GM23338 (cell line): ENCODE results near the gene C1orf56. TPM values are rescaled to one million over a fixed set of nuclear protein-coding genes. Genes with fewer than 3 reads are reported as not detected.

Experiments used
- ATAC-seq: fragments of 200-7000 bp; cut with Tn5 transposase; 3 replicates; pipeline ENCODE4 v1.9.1; 2020
- DNase-seq: peaks from one replicate; pipeline ENCODE4 v3.0.0-alpha.2; 2015; ENCODE audit warnings: low spot score
- H2AFZ ChIP-seq: fragments of 200-600 bp; sonication (generic); 2 replicates; pipeline ENCODE4 v1.8.0; 2016; ENCODE audit warnings: antibody characterized with exemption, mild to moderate bottlenecking, moderate library complexity
- H3F3A ChIP-seq: fragments of 200-600 bp; sonication (generic); replicated peaks from 2 replicates; pipeline ENCODE4 v1.8.0; 2017; ENCODE audit warnings: antibody characterized with exemption, mixed run types, low read depth
- H3K27ac ChIP-seq: fragments of 200-600 bp; sonication (generic); 2 replicates; pipeline ENCODE4 v1.6.1; 2016; ENCODE audit warnings: low read depth
- H3K27me3 ChIP-seq: fragments of 200-600 bp; sonication (generic); 2 replicates; pipeline ENCODE4 v1.8.0; 2016; ENCODE audit warnings: mild to moderate bottlenecking, mixed run types, moderate library complexity; ENCODE audit not compliant: insufficient read depth
- H3K36me3 ChIP-seq: fragments of 200-600 bp; sonication (generic); 2 replicates; pipeline ENCODE4 v1.8.0; 2016; ENCODE audit warnings: mild to moderate bottlenecking; ENCODE audit not compliant: insufficient read depth
- H3K4me1 ChIP-seq: fragments of 200-600 bp; sonication (generic); 2 replicates; pipeline ENCODE4 v1.8.0; 2016; ENCODE audit warnings: mild to moderate bottlenecking, moderate library complexity; ENCODE audit not compliant: insufficient read depth
- H3K4me2 ChIP-seq: fragments of 200-600 bp; sonication (generic); 2 replicates; pipeline ENCODE4 v1.7.1; 2017; ENCODE audit warnings: mixed run types
- H3K4me3 ChIP-seq: fragments of 200-600 bp; sonication (generic); 2 replicates; pipeline ENCODE4 v1.6.1; 2016; ENCODE audit warnings: mixed run types
- H3K79me2 ChIP-seq: fragments of 200-600 bp; sonication (generic); replicated peaks from 2 replicates; pipeline ENCODE4 v1.8.0; 2017; ENCODE audit warnings: mild to moderate bottlenecking; ENCODE audit not compliant: insufficient read depth
- H3K9me2 ChIP-seq: fragments of 200-600 bp; sonication (generic); 2 replicates; pipeline ENCODE4 v1.8.0; 2017; ENCODE audit not compliant: insufficient read depth
- H4K20me1 ChIP-seq: fragments of 200-600 bp; sonication (generic); replicated peaks from 2 replicates; pipeline ENCODE4 v1.8.0; 2017; ENCODE audit warnings: mild to moderate bottlenecking; ENCODE audit not compliant: insufficient read depth
- H3K27ac Mint-ChIP-seq: 2 replicates; pipeline ENCODE4 v1.8.0; 2020; ENCODE audit warnings: inconsistent platforms, mild to moderate bottlenecking, moderate library complexity, mixed read lengths
- H3K27me3 Mint-ChIP-seq: 3 replicates; pipeline ENCODE4 v1.8.0; 2022; ENCODE audit warnings: low read depth, mild to moderate bottlenecking, moderate library complexity, mixed read lengths, inconsistent platforms; ENCODE audit not compliant: insufficient read depth, poor library complexity
- H3K36me3 Mint-ChIP-seq: 3 replicates; pipeline ENCODE4 v1.8.0; 2021; ENCODE audit warnings: low read depth, mild to moderate bottlenecking, inconsistent platforms, moderate library complexity, mixed read lengths
- H3K4me1 Mint-ChIP-seq: 3 replicates; pipeline ENCODE4 v1.8.0; 2020; ENCODE audit warnings: mild to moderate bottlenecking, inconsistent platforms, mixed read lengths
- H3K4me3 Mint-ChIP-seq: 3 replicates; pipeline ENCODE4 v1.8.0; 2021; ENCODE audit warnings: moderate library complexity, mild to moderate bottlenecking, inconsistent platforms, mixed read lengths
- H3K9me3 Mint-ChIP-seq: 3 replicates; pipeline ENCODE4 v1.8.0; 2020; ENCODE audit warnings: moderate library complexity, mild to moderate bottlenecking, inconsistent platforms, mixed read lengths
- CREB1 ChIP-seq: fragments of 250-450 bp; sonication (Bioruptor Pico); IDR thresholded peaks from 2 replicates; pipeline ENCODE4 v1.5.0; 2020; ENCODE audit warnings: low read depth, mild to moderate bottlenecking, moderate library complexity
- ETS1 ChIP-seq: IDR thresholded peaks from 2 replicates; pipeline ENCODE4 v1.6.1; 2016; ENCODE audit warnings: antibody characterized with exemption
- EZH2 ChIP-seq: fragments of 200-600 bp; sonication (generic); IDR thresholded peaks from one replicate; pipeline ENCODE4 v1.8.0; 2017; ENCODE audit warnings: antibody characterized with exemption, mild to moderate bottlenecking, low read depth; ENCODE audit not compliant: unreplicated experiment
- EZH2phosphoT487 ChIP-seq: fragments of 200-600 bp; sonication (generic); IDR thresholded peaks from one replicate; pipeline ENCODE4 v1.8.1; 2018; ENCODE audit warnings: antibody characterized with exemption; ENCODE audit not compliant: unreplicated experiment
- JUNB ChIP-seq: IDR thresholded peaks from one replicate; pipeline ENCODE4 v1.6.1; 2016; ENCODE audit warnings: antibody characterized with exemption; ENCODE audit not compliant: unreplicated experiment
- NANOG ChIP-seq: IDR thresholded peaks from 2 replicates; pipeline ENCODE4 v1.6.1; 2016; ENCODE audit warnings: antibody characterized with exemption, borderline replicate concordance
- POLR2AphosphoS5 ChIP-seq: IDR thresholded peaks from 2 replicates; pipeline ENCODE4 v1.6.1; 2016; ENCODE audit warnings: antibody characterized with exemption, low read depth
- REST ChIP-seq: IDR thresholded peaks from one replicate; pipeline ENCODE4 v1.6.1; 2018; ENCODE audit warnings: antibody characterized with exemption; ENCODE audit not compliant: unreplicated experiment
- STAT1 ChIP-seq: IDR thresholded peaks from one replicate; pipeline ENCODE4 v1.6.1; 2016; ENCODE audit warnings: antibody characterized with exemption; ENCODE audit not compliant: unreplicated experiment
- ZNF114 ChIP-seq: fragments of 250-450 bp; sonication (Bioruptor Pico); IDR thresholded peaks from 2 replicates; pipeline ENCODE4 v1.5.0; 2020; ENCODE audit warnings: mild to moderate bottlenecking, moderate library complexity
- ZNF331 ChIP-seq: fragments of 250-450 bp; sonication (Bioruptor Pico); IDR thresholded peaks from 2 replicates; pipeline ENCODE4 v1.5.0; 2020; ENCODE audit warnings: low read depth, mild to moderate bottlenecking, moderate library complexity
- ZNF462 ChIP-seq: fragments of 250-450 bp; sonication (Bioruptor Pico); IDR thresholded peaks from 2 replicates; pipeline ENCODE4 v1.5.0; 2020; ENCODE audit warnings: mild to moderate bottlenecking, moderate library complexity
- polyA plus RNA-seq: library from polyadenylated mRNA; unstranded; fragments of >200 nt; fragmentation: Nextera tagmentation; extraction: Ambion mirVana; gene quantifications from 2 replicates; pipeline ENCODE4 v1.2.1, GENCODE V29; 2016
- total RNA-seq: library from RNA; depleted of rRNA; stranded (reverse); fragments of >200 nt; shearing (Covaris generic); gene quantifications from 2 replicates; pipeline ENCODE4 v1.2.3, GENCODE V29; 2014
- TF ChIP-seq, protein P1 (sequence below), 2 experiments: fragments of 200-600 bp in 1 of 2; sonication (generic) in 1 of 2; conservative IDR thresholded peaks; 2 replicates each; pipeline versions ENCODE4 v1.5.1 to v1.6.1; 2016 to 2017; ENCODE audit warnings: antibody characterized with exemption in 2 of 2, low read depth in 2 of 2, mild to moderate bottlenecking in 2 of 2, moderate library complexity in 1 of 2

Gene C1orf56
- total and polyA plus RNA-seq, 2 experiments from 2014 or later: 3.9 to 27.8 TPM

DNA sequence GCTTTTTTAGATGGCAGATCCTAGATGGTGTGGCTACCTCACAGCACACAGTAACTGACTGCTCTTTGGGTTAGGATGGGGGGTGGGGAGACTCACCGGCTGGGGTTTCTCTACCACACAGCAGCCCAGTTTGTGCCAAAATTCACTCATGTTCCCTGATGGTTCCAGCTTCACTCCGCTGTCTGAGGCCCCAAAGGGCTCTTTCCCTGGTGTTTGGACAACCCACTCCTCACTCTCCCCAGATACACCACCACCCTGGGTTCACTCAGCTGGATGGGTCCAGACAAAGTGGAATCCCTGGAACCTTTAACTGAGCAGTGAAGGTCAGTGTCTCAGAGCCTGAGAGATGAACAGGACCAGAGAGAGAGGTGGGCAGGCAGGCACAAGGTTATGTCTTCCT is 8.0 kb downstream of the C1orf56 start:
- no peak overlapping the region for H3K4me3 Mint-ChIP-seq
- no peak overlapping the region for H3K27ac ChIP-seq
- no peaks in the 10 kb centered on the region; the same call in 2 of the 3 replicates for H3K9me3 Mint-ChIP-seq
- H3F3A ChIP-seq: peaks cover 28% of the 10 kb centered on the region; the same call in 1 of the 2 replicates
- H3K36me3 ChIP-seq: peaks cover 46% of the 10 kb centered on the region
- peaks cover 15% of the 10 kb centered on the region; the same call in 1 of the 2 replicates for H3K4me1 ChIP-seq
- peaks cover 14% of the 10 kb centered on the region for H3K27me3 Mint-ChIP-seq
- DNase-seq: no peak
- H3K36me3 Mint-ChIP-seq: peaks cover 68% of the 10 kb centered on the region
- no peak overlapping the region for H2AFZ ChIP-seq
- H3K4me2 ChIP-seq: no peak overlapping the region
- H3K27ac Mint-ChIP-seq: no peak overlapping the region
- no peak for ATAC-seq
- peaks cover 25% of the 10 kb centered on the region for H3K4me1 Mint-ChIP-seq
- H3K79me2 ChIP-seq: peaks cover 46% of the 10 kb centered on the region
- H3K4me3 ChIP-seq: no peak overlapping the region
- no peaks in the 10 kb centered on the region for H3K9me2 ChIP-seq
- TF ChIP-seq ZNF114 (CRISPR knock-in tag) (no peak), NANOG (no peak), CREB1 (CRISPR knock-in tag) (no peak), JUNB (no peak), POLR2AphosphoS5 (no peak), EZH2 (no peak), ZNF331 (no peak), EZH2phosphoT487 (no peak), ETS1 (no peak), STAT1 (no peak), ZNF462 (CRISPR knock-in tag) (no peak), REST (no peak)
- TF ChIP-seq, protein P1, sequence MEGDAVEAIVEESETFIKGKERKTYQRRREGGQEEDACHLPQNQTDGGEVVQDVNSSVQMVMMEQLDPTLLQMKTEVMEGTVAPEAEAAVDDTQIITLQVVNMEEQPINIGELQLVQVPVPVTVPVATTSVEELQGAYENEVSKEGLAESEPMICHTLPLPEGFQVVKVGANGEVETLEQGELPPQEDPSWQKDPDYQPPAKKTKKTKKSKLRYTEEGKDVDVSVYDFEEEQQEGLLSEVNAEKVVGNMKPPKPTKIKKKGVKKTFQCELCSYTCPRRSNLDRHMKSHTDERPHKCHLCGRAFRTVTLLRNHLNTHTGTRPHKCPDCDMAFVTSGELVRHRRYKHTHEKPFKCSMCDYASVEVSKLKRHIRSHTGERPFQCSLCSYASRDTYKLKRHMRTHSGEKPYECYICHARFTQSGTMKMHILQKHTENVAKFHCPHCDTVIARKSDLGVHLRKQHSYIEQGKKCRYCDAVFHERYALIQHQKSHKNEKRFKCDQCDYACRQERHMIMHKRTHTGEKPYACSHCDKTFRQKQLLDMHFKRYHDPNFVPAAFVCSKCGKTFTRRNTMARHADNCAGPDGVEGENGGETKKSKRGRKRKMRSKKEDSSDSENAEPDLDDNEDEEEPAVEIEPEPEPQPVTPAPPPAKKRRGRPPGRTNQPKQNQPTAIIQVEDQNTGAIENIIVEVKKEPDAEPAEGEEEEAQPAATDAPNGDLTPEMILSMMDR (conservative IDR thresholded peaks at IDR 0.05; ENCODE audit: low read depth in 2 of 2): no peak
- peaks cover 30% of the 10 kb centered on the region for H4K20me1 ChIP-seq
- no peaks in the 10 kb centered on the region for H3K27me3 ChIP-seq
